Gastroesophageal sphincter (tissue), 4 donors: ENCODE measurements around the gene ZNF830. TPM values are rescaled to one million over a fixed set of nuclear protein-coding genes. Genes with fewer than 3 reads are reported as not detected.

ENCODE experiments used
- ATAC-seq: fragments of 150-250 bp; one replicate; pipeline ENCODE4 v1.9.1; 2016; ENCODE audit warnings: mild to moderate bottlenecking, moderate library complexity
- H3K27ac ChIP-seq, 4 donors: fragments of 200-600 bp; sonication (generic) in 3 of 4; 1 replicate in 3 of 4; 2 replicates in 1 of 4; pipeline ENCODE4 v1.5.1; 2016 to 2019
- H3K27me3 ChIP-seq: fragments of 200-600 bp; sonication (generic); one replicate; pipeline ENCODE4 v1.5.1; 2019
- H3K36me3 ChIP-seq, 2 donors: fragments of 200-600 bp; sonication (generic); one replicate each; pipeline ENCODE4 v1.5.1; 2019; ENCODE audit warnings: control low read depth in 1 of 2
- H3K4me1 ChIP-seq, 3 donors: fragments of 200-600 bp; sonication (generic); 1 replicate in 2 of 3; 2 replicates in 1 of 3; pipeline ENCODE4 v1.5.1; 2016 to 2019; ENCODE audit warnings: control low read depth in 2 of 3
- H3K4me3 ChIP-seq, 2 donors: fragments of 200-600 bp; sonication (generic); one replicate each; pipeline ENCODE4 v1.5.1; 2019; ENCODE audit warnings: mild to moderate bottlenecking in 1 of 2, moderate library complexity in 1 of 2
- H3K9me3 ChIP-seq, 3 donors: fragments of 200-600 bp; sonication (generic); one replicate each; pipeline ENCODE4 v1.5.1; 2017 to 2019; ENCODE audit warnings: control low read depth in 2 of 3
- EP300 ChIP-seq: sonication (generic); formaldehyde crosslinking; IDR thresholded peaks from one replicate; pipeline ENCODE4 v1.6.1; 2017; ENCODE audit warnings: antibody characterized with exemption, mild to moderate bottlenecking
- POLR2A ChIP-seq, 2 donors: fragments of 450-650 bp; IDR thresholded peaks; one replicate each; pipeline ENCODE4 v1.6.1; 2017; ENCODE audit warnings: antibody characterized with exemption in 2 of 2, mild to moderate bottlenecking in 2 of 2, moderate library complexity in 1 of 2
- POLR2AphosphoS5 ChIP-seq: sonication (generic); formaldehyde crosslinking; IDR thresholded peaks from one replicate; pipeline ENCODE4 v1.6.1; 2017; ENCODE audit warnings: antibody characterized with exemption
- WGBS, 2 donors: methylation state at CpG; one replicate each; pipeline ENCODE4 v1.1.5; 2018; ENCODE audit warnings: low coverage in 1 of 2; 5-methylcytosine and 5-hydroxymethylcytosine counted together
- total RNA-seq, 4 donors: library from RNA; depleted of rRNA; stranded (reverse); fragments of >200 nt; gene quantifications; one replicate each; pipeline ENCODE4 v1.1.0, GENCODE V29; 2016
- TF ChIP-seq, protein P1 (sequence below), 4 experiments: fragments of 200-600 bp in 2 of 4; fragments of 450-650 bp in 2 of 4; sonication (generic) in 1 of 4; IDR thresholded peaks; one replicate each; pipeline ENCODE4 v1.5.1; 2017 to 2019; ENCODE audit warnings: antibody characterized with exemption in 4 of 4, mild to moderate bottlenecking in 2 of 4, moderate library complexity in 2 of 4

The ZNF830 gene, protein sequence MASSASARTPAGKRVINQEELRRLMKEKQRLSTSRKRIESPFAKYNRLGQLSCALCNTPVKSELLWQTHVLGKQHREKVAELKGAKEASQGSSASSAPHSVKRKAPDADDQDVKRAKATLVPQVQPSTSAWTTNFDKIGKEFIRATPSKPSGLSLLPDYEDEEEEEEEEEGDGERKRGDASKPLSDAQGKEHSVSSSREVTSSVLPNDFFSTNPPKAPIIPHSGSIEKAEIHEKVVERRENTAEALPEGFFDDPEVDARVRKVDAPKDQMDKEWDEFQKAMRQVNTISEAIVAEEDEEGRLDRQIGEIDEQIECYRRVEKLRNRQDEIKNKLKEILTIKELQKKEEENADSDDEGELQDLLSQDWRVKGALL
- total RNA-seq = 10 to 100 TPM; 12.7 to 15.0 (median 13.5) TPM

DNA sequence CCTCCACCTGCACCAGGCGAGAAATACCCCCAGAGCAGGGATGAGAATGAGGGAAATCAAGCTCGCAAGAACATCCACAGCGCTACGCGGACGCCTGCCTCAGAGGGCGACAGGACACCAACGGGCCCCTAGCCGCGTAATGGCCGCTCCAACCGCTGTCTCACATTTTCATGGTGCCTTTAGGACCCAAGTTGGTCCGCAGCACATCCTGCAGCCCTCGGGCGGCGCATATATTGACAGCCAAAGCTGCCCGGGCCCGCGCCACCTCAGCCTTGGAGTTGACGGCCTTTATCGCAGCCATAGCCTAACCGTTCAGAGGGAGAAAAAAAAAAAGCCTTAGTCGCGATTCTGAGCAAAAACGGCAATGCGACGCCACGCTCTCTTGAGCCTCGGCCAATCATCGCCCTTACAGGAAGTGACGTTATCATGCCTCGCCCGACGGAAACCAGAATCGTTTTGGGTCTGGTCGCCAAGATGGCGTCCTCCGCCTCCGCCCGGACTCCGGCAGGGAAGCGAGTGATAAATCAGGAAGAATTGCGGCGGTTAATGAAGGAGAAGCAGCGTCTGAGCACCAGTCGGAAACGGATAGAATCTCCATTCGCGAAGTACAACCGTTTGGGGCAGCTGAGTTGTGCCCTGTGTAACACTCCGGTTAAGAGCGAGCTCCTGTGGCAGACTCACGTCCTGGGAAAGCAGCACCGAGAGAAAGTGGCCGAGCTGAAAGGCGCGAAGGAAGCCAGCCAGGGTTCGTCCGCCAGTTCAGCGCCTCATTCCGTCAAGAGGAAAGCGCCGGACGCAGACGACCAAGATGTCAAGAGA lies at the start of gene ZNF830, which contains the start of gene CCT6B:
ZNF830 (plus strand) TSS at position 448 of the 819 bp plus-strand sequence; CDS start at position 475, 27 bp downstream.
CCT6B (minus strand) TSS at position 368 of the 819 bp plus-strand sequence; CDS start at position 301, 67 bp downstream.
- no peaks in the 10 kb centered on the region for H3K27me3 ChIP-seq
- no peaks in the 10 kb centered on the region for H3K9me3 ChIP-seq
- peaks cover 0 to 27% (median 13%) of the 10 kb centered on the region in 3 donors for H3K4me1 ChIP-seq
- TF ChIP-seq POLR2AphosphoS5 (peak; percentile 96), EP300 (no peak), POLR2A (IDR thresholded peaks at IDR 0.05) (peak; percentile 35 to 63)
- TF ChIP-seq, protein P1, sequence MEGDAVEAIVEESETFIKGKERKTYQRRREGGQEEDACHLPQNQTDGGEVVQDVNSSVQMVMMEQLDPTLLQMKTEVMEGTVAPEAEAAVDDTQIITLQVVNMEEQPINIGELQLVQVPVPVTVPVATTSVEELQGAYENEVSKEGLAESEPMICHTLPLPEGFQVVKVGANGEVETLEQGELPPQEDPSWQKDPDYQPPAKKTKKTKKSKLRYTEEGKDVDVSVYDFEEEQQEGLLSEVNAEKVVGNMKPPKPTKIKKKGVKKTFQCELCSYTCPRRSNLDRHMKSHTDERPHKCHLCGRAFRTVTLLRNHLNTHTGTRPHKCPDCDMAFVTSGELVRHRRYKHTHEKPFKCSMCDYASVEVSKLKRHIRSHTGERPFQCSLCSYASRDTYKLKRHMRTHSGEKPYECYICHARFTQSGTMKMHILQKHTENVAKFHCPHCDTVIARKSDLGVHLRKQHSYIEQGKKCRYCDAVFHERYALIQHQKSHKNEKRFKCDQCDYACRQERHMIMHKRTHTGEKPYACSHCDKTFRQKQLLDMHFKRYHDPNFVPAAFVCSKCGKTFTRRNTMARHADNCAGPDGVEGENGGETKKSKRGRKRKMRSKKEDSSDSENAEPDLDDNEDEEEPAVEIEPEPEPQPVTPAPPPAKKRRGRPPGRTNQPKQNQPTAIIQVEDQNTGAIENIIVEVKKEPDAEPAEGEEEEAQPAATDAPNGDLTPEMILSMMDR (IDR thresholded peaks at IDR 0.05) = peak in 2 of 4 experiments; percentile 10 to 19
- peak within 1 kb of the TSS; percentile 86 to 88 for H3K4me3 ChIP-seq
- 0% methylated on average over 7 to 26 of the region's 65 CpGs for WGBS, 2 donors
- peak within 1 kb of the TSS; percentile 91 to 98 (median 94) for H3K27ac ChIP-seq
- ATAC-seq = peak; percentile 98
- peaks cover 0 to 27% of the 10 kb centered on the region in 2 donors for H3K36me3 ChIP-seq

DNA sequence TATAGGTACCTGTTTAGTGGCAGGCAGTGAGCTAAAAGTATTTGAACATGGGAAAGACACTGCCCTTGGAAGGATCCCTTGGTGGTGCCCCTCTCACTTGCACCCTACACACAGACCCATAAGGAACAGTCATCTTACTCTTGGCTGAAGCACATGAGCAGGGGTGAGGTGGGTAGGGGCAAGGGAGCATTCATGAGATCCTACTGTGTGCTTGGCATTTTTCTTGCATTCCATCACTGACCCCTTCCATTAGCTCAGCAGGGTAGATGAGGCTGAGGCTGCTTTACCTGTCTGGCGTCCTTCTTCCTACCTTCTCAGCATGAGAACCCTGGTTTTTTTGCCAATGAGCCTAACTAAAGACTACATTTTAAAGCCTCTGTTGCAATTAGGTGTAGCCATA lies 48.3 kb upstream of the ZNF830 start:
- Histone ChIP-seq H3K4me1 (no peaks in the 10 kb centered on the region), H3K4me3 (no peak overlapping the region), H3K27me3 (no peaks in the 10 kb centered on the region), H3K36me3 (peaks cover 0 to 16% of the 10 kb centered on the region in 2 donors), H3K9me3 (peaks cover 0 to 5% (median 0%) of the 10 kb centered on the region in 3 donors), H3K27ac (no peak overlapping the region)
- 44 to 71% methylated on average over 1 of the region's 1 CpG for WGBS, 2 donors
- no peak for ATAC-seq
- TF ChIP-seq EP300 = no peak
- TF ChIP-seq, protein P1 (IDR thresholded peaks at IDR 0.05) = no peak
- no peak for TF ChIP-seq POLR2A (IDR thresholded peaks at IDR 0.05)
- TF ChIP-seq POLR2AphosphoS5 = no peak

DNA sequence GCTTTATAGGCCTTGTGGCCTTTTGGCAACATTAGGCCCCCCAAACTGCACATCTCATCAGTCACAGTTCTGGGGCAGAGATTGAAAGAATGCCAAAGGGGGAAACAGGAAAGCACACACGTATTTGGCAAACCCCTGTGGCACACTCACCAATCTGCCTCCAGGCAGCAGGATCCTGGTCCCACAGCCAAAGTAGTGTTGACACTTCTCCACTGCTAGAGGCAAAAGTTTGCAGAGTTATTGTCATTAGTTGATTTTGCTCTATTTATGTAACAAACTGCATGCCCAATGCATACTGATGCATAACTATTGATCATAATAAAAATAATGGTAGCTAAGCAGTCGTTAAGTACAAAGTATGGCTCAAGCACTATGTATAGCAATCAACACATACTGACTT lies 45.2 kb upstream of the ZNF830 start:
- Histone ChIP-seq H3K4me1 (no peaks in the 10 kb centered on the region), H3K36me3 (peaks cover 0 to 16% of the 10 kb centered on the region in 2 donors), H3K27me3 (no peaks in the 10 kb centered on the region), H3K27ac (no peak overlapping the region), H3K4me3 (no peak overlapping the region), H3K9me3 (peaks cover 0 to 5% (median 0%) of the 10 kb centered on the region in 3 donors)
- TF ChIP-seq EP300 (no peak), POLR2A (IDR thresholded peaks at IDR 0.05) (no peak)
- TF ChIP-seq, protein P1 (IDR thresholded peaks at IDR 0.05) = no peak
- no peak for ATAC-seq
- WGBS, 2 donors = 61 to 67% methylated on average over 2 of the region's 2 CpGs

DNA sequence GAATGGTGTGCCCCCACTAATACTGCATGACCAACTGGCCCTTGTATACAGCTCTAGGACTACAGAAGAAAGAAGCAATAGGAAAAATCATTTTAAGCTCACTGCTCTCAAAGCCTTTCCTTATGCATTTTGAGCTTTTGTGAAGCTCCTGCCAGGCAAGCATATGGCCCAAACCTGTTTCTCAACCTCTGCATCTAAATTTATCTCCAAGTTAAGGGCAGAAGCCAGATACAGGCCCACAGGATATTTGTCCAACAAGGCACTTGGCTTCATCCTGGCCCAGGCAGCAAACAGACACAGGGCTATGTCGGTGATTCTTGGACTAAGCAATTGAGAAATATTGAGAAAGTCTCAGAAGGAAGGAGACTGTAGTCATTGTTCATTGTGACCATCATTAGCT lies 44.0 kb upstream of the ZNF830 start:
- H3K27me3 ChIP-seq = no peaks in the 10 kb centered on the region
- H3K27ac ChIP-seq = no peak overlapping the region
- H3K36me3 ChIP-seq = peaks cover 0 to 16% of the 10 kb centered on the region in 2 donors
- no peak for ATAC-seq
- H3K9me3 ChIP-seq = peaks cover 0 to 5% (median 0%) of the 10 kb centered on the region in 3 donors
- no peak overlapping the region for H3K4me3 ChIP-seq
- no peaks in the 10 kb centered on the region for H3K4me1 ChIP-seq
- no CpG with 5 or more reads among the region's 1 CpG for WGBS, 2 donors
- TF ChIP-seq, protein P1 (IDR thresholded peaks at IDR 0.05) = no peak
